Measurements from ENCODE around the gene IER5.

The IER5 gene

GRCh38 chr1:181077576-181078242, 10.8 kb upstream of the IER5 start:
- no peak for DNase-seq

- DNase-seq = no peak
Measured at GRCh38 chr1:181079382-181079781, 9.1 kb upstream of the IER5 start.

GRCh38 chr1:181079920-181080319, 8.6 kb upstream of the IER5 start:
- DNase-seq = no peak

GRCh38 chr1:181080556-181080955, 7.9 kb upstream of the IER5 start:
- DNase-seq = no peak

- DNase-seq = peak; percentile 10
Measured at GRCh38 chr1:181081395-181081794, 7.1 kb upstream of the IER5 start.

GRCh38 chr1:181083842-181084605, 4.5 kb upstream of the IER5 start:
- peak; percentile 91 for DNase-seq

GRCh38 chr1:181084606-181084969, 3.9 kb upstream of the IER5 start:
- no peak for DNase-seq

- no peak for DNase-seq
Measured at GRCh38 chr1:181086091-181086490, 2.4 kb upstream of the IER5 start.

GRCh38 chr1:181086926-181087325, 1.6 kb upstream of the IER5 start:
- no peak for DNase-seq

- peak; percentile 10 for DNase-seq
Measured at GRCh38 chr1:181087400-181087901, 1.0 kb upstream of the IER5 start.

GRCh38 chr1:181089017-181089675, 646 bp downstream of the IER5 start:
- DNase-seq = peak; percentile 81

GRCh38 chr1:181089676-181090544, 1.4 kb downstream of the IER5 start:
- peak; percentile 73 for DNase-seq

- DNase-seq = no peak
Measured at GRCh38 chr1:181090641-181091126, 2.2 kb downstream of the IER5 start.

GRCh38 chr1:181091309-181092040, 3.0 kb downstream of the IER5 start:
- no peak for DNase-seq

- DNase-seq = no peak
Measured at GRCh38 chr1:181092056-181092455, 3.6 kb downstream of the IER5 start.

- no peak for DNase-seq
Measured at GRCh38 chr1:181092883-181093458, 4.5 kb downstream of the IER5 start.

- no peak for DNase-seq
Measured at GRCh38 chr1:181094416-181095212, 6.1 kb downstream of the IER5 start.

- DNase-seq = no peak
Measured at GRCh38 chr1:181095260-181095659, 6.8 kb downstream of the IER5 start.

- DNase-seq = no peak
Measured at GRCh38 chr1:181095763-181096184, 7.3 kb downstream of the IER5 start.

- no peak for DNase-seq
Measured at GRCh38 chr1:181097242-181097641, 8.7 kb downstream of the IER5 start.

Data from DMS53 (cell line).